IMR-90 (cell line): ENCODE data around the gene CCND1. TPM values are rescaled to one million over a fixed set of nuclear protein-coding genes. Genes with fewer than 3 reads are reported as not detected.

Source experiments
- ATAC-seq: fragments of 200-7000 bp; cut with Tn5 transposase; 2 replicates; pipeline ENCODE4 v1.9.1; 2020; ENCODE audit warnings: low read depth, mild to moderate bottlenecking, moderate library complexity
- BruUV-seq: library from RNA; stranded (reverse); fragments of 400-500 nt; replicated peaks from 2 replicates; lab custom pipeline; 2021; lab: Mats Ljungman, UMichigan
- CTCF ChIA-PET: fragments of 300-600 bp; formaldehyde crosslinking; extraction: SDS; loops from one replicate; lab custom pipeline; 2021; ENCODE audit warnings: antibody characterized with exemption; lab: Yijun Ruan, JAX
- POLR2A ChIA-PET: fragments of 300-600 bp; sonication (Branson Sonifier 250); formaldehyde crosslinking; loops from one replicate; lab custom pipeline; 2022; ENCODE audit warnings: antibody characterized with exemption; ENCODE audit not compliant: unreplicated experiment; lab: Charles Lee
- DNase-seq: peaks from one replicate; pipeline ENCODE4 v3.0.0; 2013
- H2AFZ ChIP-seq: replicated peaks from 2 replicates; pipeline ENCODE3; 2013; ENCODE audit warnings: low read length, mild to moderate bottlenecking; ENCODE audit not compliant: poor library complexity
- H2AK5ac ChIP-seq: 2 replicates; pipeline ENCODE4 v1.6.1; 2013; ENCODE audit warnings: low read depth, low read length, inconsistent platforms
- H2AK9ac ChIP-seq: replicated peaks from 2 replicates; pipeline ENCODE3; 2013; ENCODE audit warnings: mild to moderate bottlenecking, low read depth, low read length, moderate library complexity; ENCODE audit not compliant: poor library complexity
- H2BK120ac ChIP-seq: 2 replicates; pipeline ENCODE4 v1.6.1; 2013; ENCODE audit warnings: low read depth, low read length, inconsistent platforms
- H2BK15ac ChIP-seq: 3 replicates; pipeline ENCODE4 v1.6.1; 2013; ENCODE audit warnings: low read depth, low read length, inconsistent platforms
- H2BK20ac ChIP-seq: 2 replicates; pipeline ENCODE4 v1.6.1; 2013; ENCODE audit warnings: low read depth, mild to moderate bottlenecking, inconsistent platforms, low read length, moderate library complexity
- H2BK5ac ChIP-seq: 2 replicates; pipeline ENCODE4 v1.6.1; 2013; ENCODE audit warnings: mild to moderate bottlenecking, low read depth, low read length, inconsistent platforms; ENCODE audit not compliant: poor library complexity, severe bottlenecking
- H3K14ac ChIP-seq: replicated peaks from 2 replicates; pipeline ENCODE4 v1.6.1; 2013; ENCODE audit warnings: low read depth, low read length, inconsistent platforms
- H3K18ac ChIP-seq: 2 replicates; pipeline ENCODE4 v1.6.1; 2013; ENCODE audit warnings: low read depth, low read length, control low read depth
- H3K23ac ChIP-seq: 2 replicates; pipeline ENCODE4 v1.6.1; 2013; ENCODE audit warnings: low read depth, low read length, inconsistent platforms
- H3K27ac ChIP-seq: 2 replicates; pipeline ENCODE4 v1.5.1; 2013; ENCODE audit warnings: mild to moderate bottlenecking, control low read depth, low read length; ENCODE audit not compliant: insufficient read depth
- H3K27me3 ChIP-seq: 2 replicates; pipeline ENCODE4 v1.6.1; 2013; ENCODE audit warnings: low read length; ENCODE audit not compliant: control insufficient read depth, insufficient read depth
- H3K36me3 ChIP-seq: 2 replicates; pipeline ENCODE4 v1.6.1; 2013; ENCODE audit warnings: low read length, mixed read lengths; ENCODE audit not compliant: control insufficient read depth, insufficient read depth
- H3K4ac ChIP-seq: 2 replicates; pipeline ENCODE4 v1.6.1; 2013; ENCODE audit warnings: low read depth, low read length, inconsistent platforms
- H3K4me1 ChIP-seq: 2 replicates; pipeline ENCODE4 v1.6.1; 2013; ENCODE audit warnings: low read length, mixed read lengths; ENCODE audit not compliant: control insufficient read depth, insufficient read depth
- H3K4me2 ChIP-seq: 2 replicates; pipeline ENCODE4 v1.6.1; 2013; ENCODE audit warnings: low read depth, mild to moderate bottlenecking, control low read depth, low read length, moderate library complexity
- H3K4me3 ChIP-seq: 2 replicates; pipeline ENCODE4 v1.5.1; 2013; ENCODE audit warnings: low read depth, mild to moderate bottlenecking, control low read depth, low read length, moderate library complexity; ENCODE audit not compliant: insufficient read depth
- H3K56ac ChIP-seq: 2 replicates; pipeline ENCODE4 v1.6.1; 2013; ENCODE audit warnings: low read length, inconsistent platforms; ENCODE audit not compliant: insufficient read depth; ENCODE audit errors: extremely low read depth
- H3K79me1 ChIP-seq, 2 experiments: 2 replicates each; pipeline ENCODE4 v1.6.1; 2013; ENCODE audit warnings: low read length in 2 of 2, inconsistent platforms in 1 of 2, low read depth in 1 of 2
- H3K9ac ChIP-seq: 2 replicates; pipeline ENCODE4 v1.6.1; 2013; ENCODE audit warnings: low read depth, low read length, control low read depth
- H3K9me1 ChIP-seq: 2 replicates; pipeline ENCODE4 v1.6.1; 2013; ENCODE audit warnings: low read length, inconsistent platforms; ENCODE audit not compliant: insufficient read depth
- H3K9me3 ChIP-seq: 2 replicates; pipeline ENCODE4 v1.6.1; 2013; ENCODE audit warnings: low read length; ENCODE audit not compliant: control insufficient read depth, insufficient read depth
- H4K20me1 ChIP-seq: 2 replicates; pipeline ENCODE4 v1.6.1; 2013; ENCODE audit warnings: low read length, inconsistent platforms; ENCODE audit not compliant: insufficient read depth
- H4K5ac ChIP-seq: 2 replicates; pipeline ENCODE4 v1.6.1; 2013; ENCODE audit warnings: mild to moderate bottlenecking, low read depth, low read length, control low read depth
- H4K8ac ChIP-seq, 2 experiments: 2 replicates each; pipeline ENCODE4 v1.6.1; 2013; ENCODE audit warnings: low read depth in 2 of 2, low read length in 2 of 2, control low read depth in 1 of 2, inconsistent platforms in 1 of 2
- H4K91ac ChIP-seq: 2 replicates; pipeline ENCODE4 v1.6.1; 2013; ENCODE audit warnings: low read depth, low read length, inconsistent platforms; ENCODE audit not compliant: insufficient read depth
- CEBPB ChIP-seq: IDR thresholded peaks from 2 replicates; pipeline ENCODE4 v1.6.1; 2012; ENCODE audit warnings: low read depth, low read length, improper control_type of control experiment
- CHD1 ChIP-seq: IDR thresholded peaks from 2 replicates; pipeline ENCODE4 v1.6.1; 2012; ENCODE audit warnings: low read depth, low read length, improper control_type of control experiment
- RAD21 ChIP-seq: IDR thresholded peaks from 2 replicates; pipeline ENCODE4 v1.6.1; 2012; ENCODE audit warnings: low read length, improper control_type of control experiment
- RCOR1 ChIP-seq: IDR thresholded peaks from 2 replicates; pipeline ENCODE4 v1.6.1; 2012; ENCODE audit warnings: mild to moderate bottlenecking, low read length, improper control_type of control experiment; ENCODE audit not compliant: insufficient replicate concordance
- WGBS, 2 experiments: methylation state at CpG; one replicate each; pipeline versions ENCODE4 v1.1.5 to v1.1.7; 2013; ENCODE audit warnings: missing lambda C conversion rate in 2 of 2; ENCODE audit not compliant: insufficient read length in 1 of 2; ENCODE audit errors: extremely low coverage in 2 of 2; 5-methylcytosine and 5-hydroxymethylcytosine counted together
- dilution Hi-C: fragments of 300-500 bp; cut with HindIII; formaldehyde crosslinking; loops from one replicate; pipeline ENCODE4 v1.14.3; 2018; ENCODE audit warnings: low sequenced_read_pairs; ENCODE audit not compliant: unreplicated experiment
- in situ Hi-C: fragments of 300-500 bp; cut with MboI; formaldehyde crosslinking; loops from 3 replicates; pipeline ENCODE4 v1.14.3; 2019; ENCODE audit warnings: low sequenced_read_pairs, inconsistent platforms, mixed read lengths
- intact Hi-C: fragments of 100-400 bp; cut with micrococcal nuclease; formaldehyde crosslinking; loops from 2 replicates; pipeline ENCODE4 v1.10.0; 2022
- polyA plus RNA-seq, 3 experiments: library from polyadenylated mRNA; depleted of rRNA; stranded (reverse); fragments of >200 nt; gene quantifications; 2 replicates each; pipeline ENCODE4 v1.2.3, GENCODE V29; 2012; ENCODE audit warnings: low replicate concordance in 1 of 3
- total RNA-seq: library from RNA; depleted of rRNA; stranded (reverse); fragments of >200 nt; gene quantifications from 2 replicates; pipeline ENCODE4 v1.2.3, GENCODE V29; 2012
- TF ChIP-seq, protein P1 (sequence below): fragments of 150-350 bp; IDR thresholded peaks from 2 replicates; pipeline ENCODE4 v1.6.1; 2017; ENCODE audit warnings: mild to moderate bottlenecking, antibody characterized with exemption, low read length, low read depth

The CCND1 gene
- total and polyA plus RNA-seq, 2 of the 4 experiments (the other 2 are of a cell fraction): 481 to 748 TPM

GRCh38 chr11:69636512-69637197 lies 4.3 kb upstream of the CCND1 start (continued):
- TF ChIP-seq RCOR1: peak; percentile 67
- no peak for TF ChIP-seq CEBPB

DNA sequence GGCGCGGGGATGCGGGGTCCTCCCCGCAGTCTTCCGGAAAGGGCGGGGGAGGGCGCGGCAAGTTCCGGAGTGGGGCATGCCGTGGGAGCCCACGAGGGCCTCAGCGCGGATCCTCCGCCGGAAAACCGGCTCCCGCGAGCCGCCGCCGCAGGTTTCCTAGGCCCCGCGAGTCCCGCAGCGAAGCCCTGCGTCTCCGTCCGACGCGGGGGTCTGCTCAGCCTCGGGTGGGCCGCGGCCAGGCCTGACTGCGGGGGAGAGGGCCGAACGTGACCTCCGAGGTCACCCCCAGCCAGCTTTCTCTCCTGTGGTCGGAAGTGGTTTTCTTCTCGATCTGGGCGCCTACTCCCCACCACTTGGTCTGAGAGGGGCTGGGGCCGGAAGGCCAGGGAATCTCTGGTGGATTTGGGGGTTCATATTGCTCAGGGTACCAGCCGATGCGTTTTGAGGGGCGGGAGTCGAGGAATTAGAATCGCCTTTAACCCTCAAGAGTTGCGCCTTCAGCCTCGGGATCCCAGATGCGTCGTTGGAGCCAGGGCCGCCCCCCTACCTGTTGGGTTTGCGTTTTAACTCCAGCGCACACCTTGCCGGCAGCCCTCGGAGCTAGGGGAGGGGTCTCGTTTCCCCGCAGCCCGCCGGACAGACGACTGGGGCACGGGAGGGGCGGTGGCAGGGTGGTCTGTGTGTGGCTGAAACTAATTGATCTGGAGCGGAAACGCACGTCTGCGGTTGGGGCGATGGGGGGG lies 3.6 kb upstream of the CCND1 start:
- BruUV-seq: no TSS peak
- peaks cover 0 to 31% of the 10 kb centered on the region in 2 experiments; a peak in 2 of 4 replicates for H3K79me1 ChIP-seq

More for the DNA sequence above, 3.6 kb upstream of the CCND1 start:
- Histone ChIP-seq H2AK9ac (peak overlapping the region; percentile 94), H2BK120ac (peak overlapping the region; percentile 90), H4K91ac (peak overlapping the region; percentile 94), H3K36me3 (no peaks in the 10 kb centered on the region), H2BK5ac (peak overlapping the region; percentile 63), H4K5ac (peak overlapping the region; percentile 66; the same call in 1 of the 2 replicates), H3K9ac (no peak overlapping the region), H2BK20ac (peak overlapping the region; percentile 69), H4K8ac (peak overlapping the region; percentile 84 to 86; a peak in 3 of 4 replicates), H3K9me3 (no peaks in the 10 kb centered on the region), H3K27me3 (no peaks in the 10 kb centered on the region), H4K20me1 (peaks cover 8% of the 10 kb centered on the region), H2AFZ (peak overlapping the region; percentile 97), H3K14ac (no peak overlapping the region), H3K4me3 (no peak overlapping the region), H3K9me1 (peaks cover 9% of the 10 kb centered on the region), H3K4ac (peak overlapping the region; percentile 93), H3K56ac (no peak overlapping the region), H3K18ac (peak overlapping the region; percentile 13; the same call in 1 of the 2 replicates), H3K27ac (no peak overlapping the region), H2AK5ac (peak overlapping the region; percentile 90), H3K23ac (no peak overlapping the region), H2BK15ac (peak overlapping the region; percentile 45; the same call in 2 of the 3 replicates), H3K4me1 (peaks cover 5% of the 10 kb centered on the region), H3K4me2 (no peak overlapping the region)
- in situ Hi-C loops (loop anchor here (10.0 kb wide), 1 partner anchor 193 kb away; no protein-coding TSS in a partner anchor), intact Hi-C loops (no loop called here), dilution Hi-C loops (no loop called here)
- ChIA-PET CTCF (no interaction called here), POLR2A (no interaction called here)
- ATAC-seq (no peak), DNase-seq (no peak)
- 37% methylated on average over 20 of the region's 67 CpGs; no CpG with 5 or more reads in 1 of the 2 experiments for WGBS, 2 experiments
- TF ChIP-seq CHD1: no peak
- TF ChIP-seq, protein P1, sequence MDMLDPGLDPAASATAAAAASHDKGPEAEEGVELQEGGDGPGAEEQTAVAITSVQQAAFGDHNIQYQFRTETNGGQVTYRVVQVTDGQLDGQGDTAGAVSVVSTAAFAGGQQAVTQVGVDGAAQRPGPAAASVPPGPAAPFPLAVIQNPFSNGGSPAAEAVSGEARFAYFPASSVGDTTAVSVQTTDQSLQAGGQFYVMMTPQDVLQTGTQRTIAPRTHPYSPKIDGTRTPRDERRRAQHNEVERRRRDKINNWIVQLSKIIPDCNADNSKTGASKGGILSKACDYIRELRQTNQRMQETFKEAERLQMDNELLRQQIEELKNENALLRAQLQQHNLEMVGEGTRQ: no peak
- TF ChIP-seq RAD21: no peak
